Neuronal stem cell (in vitro differentiated cells): ENCODE results near the gene ICA1.

ENCODE experiments used
- DNase-seq: peaks from one replicate; pipeline ENCODE4 v3.0.0-alpha.2; 2013; ENCODE audit warnings: low spot score
- H2AFZ ChIP-seq: one replicate; pipeline ENCODE4 v1.6.1; 2013; ENCODE audit warnings: mild to moderate bottlenecking, low read length, inconsistent platforms
- H2AK5ac ChIP-seq: 2 replicates; pipeline ENCODE4 v1.6.1; 2013; ENCODE audit warnings: low read depth, mild to moderate bottlenecking, inconsistent platforms, low read length, moderate library complexity, mixed read lengths
- H2BK120ac ChIP-seq: 2 replicates; pipeline ENCODE4 v1.6.1; 2013; ENCODE audit warnings: low read depth, mild to moderate bottlenecking, inconsistent platforms, low read length, moderate library complexity, mixed read lengths
- H2BK12ac ChIP-seq: one replicate; pipeline ENCODE4 v1.6.1; 2013; ENCODE audit warnings: low read length, inconsistent platforms
- H2BK15ac ChIP-seq: 2 replicates; pipeline ENCODE4 v1.6.1; 2013; ENCODE audit warnings: mild to moderate bottlenecking, low read length, inconsistent platforms, mixed read lengths
- H2BK5ac ChIP-seq: one replicate; pipeline ENCODE4 v1.6.1; 2013; ENCODE audit warnings: inconsistent platforms, mild to moderate bottlenecking, low read length, moderate library complexity
- H3K14ac ChIP-seq: one replicate; pipeline ENCODE4 v1.6.1; 2013; ENCODE audit warnings: low read length, inconsistent platforms
- H3K18ac ChIP-seq: 2 replicates; pipeline ENCODE4 v1.6.1; 2013; ENCODE audit warnings: low read length, inconsistent platforms
- H3K23ac ChIP-seq: 2 replicates; pipeline ENCODE4 v1.6.1; 2013; ENCODE audit warnings: low read depth, mild to moderate bottlenecking, mixed read lengths, low read length, inconsistent platforms; ENCODE audit not compliant: poor library complexity
- H3K27ac ChIP-seq: replicated peaks from 3 replicates; pipeline ENCODE4 v1.5.1; 2013; ENCODE audit warnings: low read length, inconsistent platforms
- H3K27me3 ChIP-seq, 3 experiments: 2 replicates each; pipeline ENCODE4 v1.6.1; 2013; ENCODE audit warnings: low read length in 3 of 3, mild to moderate bottlenecking in 2 of 3, inconsistent platforms in 1 of 3, low read depth in 1 of 3, mixed read lengths in 1 of 3, moderate library complexity in 1 of 3; ENCODE audit not compliant: control insufficient read depth in 3 of 3, insufficient read depth in 3 of 3
- H3K36me3 ChIP-seq, 2 donors: replicated peaks in 1 of 2; 2 replicates each; pipeline ENCODE4 v1.6.1; 2013; ENCODE audit warnings: low read length in 2 of 2; ENCODE audit not compliant: control insufficient read depth in 2 of 2, insufficient read depth in 2 of 2
- H3K4ac ChIP-seq: 2 replicates; pipeline ENCODE4 v1.6.1; 2013; ENCODE audit warnings: inconsistent platforms, mild to moderate bottlenecking, low read length, moderate library complexity
- H3K4me1 ChIP-seq, 2 donors: 1 replicate in 1 of 2; 2 replicates in 1 of 2; pipeline ENCODE4 v1.6.1; 2013; ENCODE audit warnings: low read length in 2 of 2, low read depth in 1 of 2; ENCODE audit not compliant: control insufficient read depth in 2 of 2, insufficient read depth in 1 of 2
- H3K4me2 ChIP-seq: one replicate; pipeline ENCODE4 v1.6.1; 2013; ENCODE audit warnings: mild to moderate bottlenecking, low read length, inconsistent platforms; ENCODE audit not compliant: insufficient read depth, poor library complexity, severe bottlenecking
- H3K4me3 ChIP-seq, 2 donors: 2 replicates each; pipeline ENCODE4 v1.5.1; 2013; ENCODE audit warnings: low read length in 2 of 2, mild to moderate bottlenecking in 2 of 2, inconsistent platforms in 1 of 2, moderate library complexity in 1 of 2
- H3K79me1 ChIP-seq: one replicate; pipeline ENCODE4 v1.6.1; 2013; ENCODE audit warnings: low read depth, mild to moderate bottlenecking, inconsistent platforms, low read length, moderate library complexity
- H3K9ac ChIP-seq: one replicate; pipeline ENCODE4 v1.6.1; 2013; ENCODE audit warnings: mild to moderate bottlenecking, low read depth, low read length, inconsistent platforms; ENCODE audit not compliant: poor library complexity
- H3K9me3 ChIP-seq, 2 donors: replicated peaks in 1 of 2; 2 replicates each; pipeline versions ENCODE3 to v1.6.1; 2013; ENCODE audit warnings: low read length in 2 of 2, mild to moderate bottlenecking in 2 of 2, inconsistent platforms in 1 of 2, low read depth in 1 of 2, mixed read lengths in 1 of 2, moderate library complexity in 1 of 2; ENCODE audit not compliant: control insufficient read depth in 2 of 2, insufficient read depth in 1 of 2
- H4K8ac ChIP-seq: one replicate; pipeline ENCODE4 v1.6.1; 2013; ENCODE audit warnings: low read depth, mild to moderate bottlenecking, inconsistent platforms, low read length, moderate library complexity
- H4K91ac ChIP-seq: one replicate; pipeline ENCODE4 v1.6.1; 2013; ENCODE audit warnings: low read length, low read depth, mild to moderate bottlenecking, inconsistent platforms; ENCODE audit not compliant: poor library complexity
- WGBS, 2 donors: extraction: QIAGEN DNeasy Blood & Tissue Kit; methylation state at CpG; one replicate each; pipeline ENCODE4 v1.1.7; 2013; ENCODE audit warnings: missing lambda C conversion rate in 2 of 2, mixed read lengths in 1 of 2; ENCODE audit not compliant: insufficient read length in 2 of 2, insufficient replicate concordance in 1 of 2; ENCODE audit errors: extremely low coverage in 2 of 2; 5-methylcytosine and 5-hydroxymethylcytosine counted together

The ICA1 gene

DNA sequence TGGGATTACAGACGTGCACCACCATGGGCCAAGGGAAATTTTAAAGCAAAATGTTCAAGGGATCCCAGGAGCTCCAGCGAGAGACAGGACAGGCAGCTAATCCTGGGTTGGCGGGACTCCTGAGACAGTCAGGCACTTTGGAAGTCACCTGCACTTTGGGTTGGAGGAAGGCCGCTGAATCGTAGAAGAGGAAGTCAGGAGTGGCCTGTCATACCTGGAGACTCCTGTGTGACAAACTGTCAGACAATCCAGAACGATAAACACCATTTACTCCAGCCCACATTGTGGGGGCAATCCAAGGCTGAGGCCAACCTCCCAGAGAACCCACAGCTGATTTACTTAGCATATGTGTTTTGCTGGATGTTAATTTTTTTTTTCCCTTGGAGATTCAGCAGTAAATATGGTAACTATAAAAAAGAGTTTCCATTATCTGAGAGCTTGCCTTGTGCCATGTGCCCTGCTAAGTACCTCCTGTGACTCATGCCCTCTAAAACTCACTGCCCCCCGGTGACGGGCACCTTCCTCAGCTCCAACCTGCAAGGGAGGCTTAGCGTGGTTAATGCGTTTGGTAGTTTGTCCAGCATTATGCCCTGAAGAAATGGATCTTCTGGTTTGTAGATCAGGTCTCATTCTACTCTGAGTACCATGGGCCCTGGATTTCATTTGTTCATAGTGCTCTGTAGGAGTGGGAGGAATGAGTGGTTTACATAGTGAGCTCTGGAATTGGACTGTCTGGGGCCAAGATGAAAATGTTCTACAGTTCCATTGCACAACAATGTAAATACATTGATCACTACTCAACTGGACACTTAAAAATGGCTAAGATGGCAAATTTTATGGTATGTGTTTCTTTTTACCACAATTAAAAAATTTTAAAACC, 50.9 kb downstream of the ICA1 start:
- H2BK120ac ChIP-seq: no peak overlapping the region
- no peak overlapping the region for H2BK5ac ChIP-seq
- H3K18ac ChIP-seq: peak overlapping the region; percentile 67
- no peak overlapping the region for H3K23ac ChIP-seq
- H2AFZ ChIP-seq: no peak overlapping the region
- WGBS, 2 donors: no CpG with 5 or more reads among the region's 10 CpGs
- no peak overlapping the region for H3K4me2 ChIP-seq
- H3K14ac ChIP-seq: no peak overlapping the region
- H4K91ac ChIP-seq: no peak overlapping the region
- H3K9me3 ChIP-seq: no peaks in the 10 kb centered on the region
- H2AK5ac ChIP-seq: peak overlapping the region; percentile 22
- peaks cover 23 to 60% of the 10 kb centered on the region in 2 donors for H3K4me1 ChIP-seq
- H2BK12ac ChIP-seq: no peak overlapping the region
- H3K27me3 ChIP-seq: no peaks in the 10 kb centered on the region
- no peaks in the 10 kb centered on the region for H3K79me1 ChIP-seq
- no peak overlapping the region for H3K9ac ChIP-seq
- peak overlapping the region; percentile 54 for H2BK15ac ChIP-seq
- no peak for DNase-seq
- no peaks in the 10 kb centered on the region for H3K36me3 ChIP-seq
- H4K8ac ChIP-seq: no peak overlapping the region
- H3K4ac ChIP-seq: no peak overlapping the region
- H3K4me3 ChIP-seq: no peak overlapping the region
- H3K27ac ChIP-seq: no peak overlapping the region

DNA sequence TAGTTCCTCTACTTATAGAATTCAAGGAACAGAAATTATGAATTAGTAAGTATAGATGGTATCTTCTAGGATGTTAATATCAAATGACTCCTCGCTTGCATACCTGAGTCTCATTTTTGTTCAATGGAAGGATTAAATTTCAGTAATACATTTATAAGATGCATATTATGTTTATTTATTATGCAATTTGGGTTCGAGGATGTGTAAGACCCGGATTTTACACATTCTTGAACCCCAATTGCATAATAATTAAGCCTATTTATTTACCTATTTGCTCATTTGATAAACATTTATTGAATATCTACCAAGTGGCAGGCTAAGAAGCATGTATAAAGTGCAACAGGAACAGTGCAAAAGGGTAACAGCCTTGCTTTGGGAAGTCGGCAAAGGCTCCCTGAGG, 52.6 kb downstream of the ICA1 start:
- Histone ChIP-seq H4K91ac (no peak overlapping the region), H3K79me1 (no peaks in the 10 kb centered on the region), H3K14ac (no peak overlapping the region), H2BK120ac (no peak overlapping the region), H3K27ac (no peak overlapping the region), H2BK5ac (no peak overlapping the region), H4K8ac (no peak overlapping the region), H3K27me3 (no peaks in the 10 kb centered on the region), H2BK12ac (no peak overlapping the region), H3K9me3 (no peaks in the 10 kb centered on the region), H2AFZ (peak overlapping the region; percentile 21), H3K23ac (no peak overlapping the region), H3K4ac (no peak overlapping the region), H2BK15ac (no peak overlapping the region), H3K18ac (no peak overlapping the region), H3K36me3 (no peaks in the 10 kb centered on the region), H3K9ac (no peak overlapping the region), H3K4me1 (peaks cover 23 to 60% of the 10 kb centered on the region in 2 donors), H3K4me3 (no peak overlapping the region), H3K4me2 (no peak overlapping the region), H2AK5ac (no peak overlapping the region)
- DNase-seq: no peak
- no CpG with 5 or more reads among the region's 4 CpGs for WGBS, 2 donors

DNA sequence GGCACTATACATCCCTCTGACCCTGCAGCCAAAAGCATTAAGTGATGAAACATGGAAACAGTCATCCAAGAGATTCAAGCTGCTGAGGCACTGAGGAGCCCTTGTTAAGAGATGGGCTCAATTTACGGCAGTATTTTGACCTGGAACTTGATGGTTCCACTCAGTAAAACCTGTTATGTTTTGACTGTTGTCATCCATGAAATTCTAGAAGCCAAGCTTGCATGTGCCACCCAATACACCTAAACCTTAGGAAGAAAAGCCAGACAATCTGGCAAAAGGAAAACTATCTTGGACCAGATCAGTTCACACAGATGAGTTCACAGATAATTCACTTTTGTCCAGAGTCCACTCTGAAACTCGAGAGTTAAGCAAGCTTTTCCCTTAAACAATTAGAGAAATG, 53.2 kb downstream of the ICA1 start:
- Histone ChIP-seq H2BK15ac (no peak overlapping the region), H3K27me3 (no peaks in the 10 kb centered on the region), H2AFZ (no peak overlapping the region), H3K4me3 (no peak overlapping the region), H3K79me1 (no peaks in the 10 kb centered on the region), H2BK120ac (no peak overlapping the region), H3K23ac (no peak overlapping the region), H2BK5ac (no peak overlapping the region), H2AK5ac (no peak overlapping the region), H3K4me1 (peaks cover 22 to 60% of the 10 kb centered on the region in 2 donors), H3K18ac (no peak overlapping the region), H2BK12ac (no peak overlapping the region), H3K36me3 (no peaks in the 10 kb centered on the region), H3K9me3 (no peaks in the 10 kb centered on the region), H3K14ac (no peak overlapping the region), H3K4ac (no peak overlapping the region), H3K4me2 (no peak overlapping the region), H3K9ac (no peak overlapping the region), H4K8ac (no peak overlapping the region), H4K91ac (no peak overlapping the region), H3K27ac (no peak overlapping the region)
- DNase-seq: no peak
- WGBS, 2 donors: no CpG with 5 or more reads among the region's 2 CpGs

DNA sequence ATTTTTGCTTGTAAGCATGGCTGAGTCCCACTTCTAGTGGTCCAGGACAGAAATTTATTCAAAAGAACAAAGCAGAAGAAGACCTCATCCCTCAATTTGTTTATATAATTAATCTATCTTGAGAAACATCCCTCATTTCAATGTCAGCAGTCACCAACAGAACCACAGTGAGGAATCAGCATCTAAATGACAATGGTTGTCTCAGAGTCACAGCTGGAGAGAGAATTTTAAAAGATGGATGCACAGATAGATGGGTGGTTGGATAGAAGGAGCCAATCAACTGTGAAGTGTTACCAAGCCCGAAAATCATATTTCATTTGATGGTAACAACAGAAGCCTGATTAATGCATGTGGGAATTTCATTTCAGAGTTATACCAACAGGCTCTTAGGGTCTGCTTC, 55.0 kb downstream of the ICA1 start:
- Histone ChIP-seq H4K8ac (no peak overlapping the region), H3K4ac (no peak overlapping the region), H3K79me1 (no peaks in the 10 kb centered on the region), H2BK120ac (no peak overlapping the region), H2BK15ac (no peak overlapping the region), H3K9me3 (no peaks in the 10 kb centered on the region), H3K27me3 (no peaks in the 10 kb centered on the region), H3K4me1 (peaks cover 16 to 46% of the 10 kb centered on the region in 2 donors), H3K27ac (no peak overlapping the region), H3K4me3 (no peak overlapping the region), H3K23ac (no peak overlapping the region), H3K14ac (no peak overlapping the region), H3K18ac (no peak overlapping the region), H3K4me2 (no peak overlapping the region), H2AK5ac (no peak overlapping the region), H2BK12ac (no peak overlapping the region), H3K9ac (no peak overlapping the region), H4K91ac (no peak overlapping the region), H3K36me3 (no peaks in the 10 kb centered on the region), H2AFZ (peak overlapping the region; percentile 24), H2BK5ac (no peak overlapping the region)
- no peak for DNase-seq
- WGBS, 2 donors: no CpG with 5 or more reads among the region's 1 CpG
